GM12878 (cell line): ENCODE results near the gene LRRC3B.

Experiments used
- EP300 ChIP-seq, 2 experiments: fragments of 150-350 bp in 1 of 2; IDR thresholded peaks; 2 replicates each; pipeline ENCODE4 v1.6.1; 2011 to 2012; ENCODE audit warnings: low read depth in 2 of 2, low read length in 2 of 2, borderline replicate concordance in 1 of 2, improper control_type of control experiment in 1 of 2, inconsistent platforms in 1 of 2; ENCODE audit not compliant: control insufficient read depth in 1 of 2
- ESRRA ChIP-seq: IDR thresholded peaks from 2 replicates; pipeline ENCODE4 v1.6.1; 2012; ENCODE audit warnings: mild to moderate bottlenecking, low read length, improper control_type of control experiment
- FOXK2 ChIP-seq: fragments of 450-650 bp; IDR thresholded peaks from 2 replicates; pipeline ENCODE4 v1.6.1; 2017; ENCODE audit warnings: mild to moderate bottlenecking, moderate library complexity
- MYC ChIP-seq: IDR thresholded peaks from 2 replicates; pipeline ENCODE4 v1.6.1; 2011; ENCODE audit warnings: mild to moderate bottlenecking, low read length, moderate library complexity, inconsistent platforms; ENCODE audit not compliant: insufficient read depth, insufficient replicate concordance, insufficient read length, severe bottlenecking
- NFIC ChIP-seq: IDR thresholded peaks from 2 replicates; pipeline ENCODE4 v1.6.1; 2012; ENCODE audit warnings: low read depth, mild to moderate bottlenecking, inconsistent platforms, low read length, moderate library complexity
- NFYB ChIP-seq: IDR thresholded peaks from 2 replicates; pipeline ENCODE4 v1.6.1; 2011; ENCODE audit warnings: low read depth, mild to moderate bottlenecking, low read length, improper control_type of control experiment, moderate library complexity; ENCODE audit not compliant: insufficient read depth
- SIX5 ChIP-seq: IDR thresholded peaks from 2 replicates; pipeline ENCODE4 v1.6.1; 2011; ENCODE audit warnings: mild to moderate bottlenecking, low read depth, low read length, moderate library complexity; ENCODE audit not compliant: severe bottlenecking
- TAF1 ChIP-seq: IDR thresholded peaks from 2 replicates; pipeline ENCODE4 v1.6.1; 2011; ENCODE audit warnings: mild to moderate bottlenecking, low read depth, low read length, borderline replicate concordance
- ZNF274 ChIP-seq: IDR thresholded peaks from one replicate; pipeline ENCODE4 v1.8.0; 2011; ENCODE audit not compliant: insufficient read length, insufficient read depth

DNA sequence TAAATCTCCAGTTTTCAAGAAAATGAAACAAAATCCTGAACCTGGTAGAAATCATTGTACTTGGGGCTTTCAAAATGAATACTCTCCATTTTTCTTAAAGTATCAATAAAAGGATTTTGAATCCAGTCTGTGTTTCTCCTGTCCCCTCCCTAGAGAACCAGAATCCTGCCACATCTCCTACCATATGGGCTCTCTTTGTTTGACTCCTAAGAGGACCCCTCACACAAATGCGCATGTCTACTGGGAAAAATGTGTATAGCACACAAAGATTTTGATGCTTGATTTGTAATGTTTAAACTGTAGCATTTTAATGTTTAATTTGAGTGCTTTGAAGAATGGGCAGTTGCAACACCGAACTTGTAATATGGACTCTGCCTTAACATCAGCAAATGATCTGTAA, 25.9 kb downstream of the LRRC3B start:
- no peak for TF ChIP-seq EP300 (IDR thresholded peaks at IDR 0.05; ENCODE audit: borderline replicate concordance in 1 of 2, control insufficient read depth in 1 of 2, low read depth in 2 of 2, low read length in 2 of 2)
- no peak for TF ChIP-seq ZNF274
- no peak for TF ChIP-seq MYC
- no peak for TF ChIP-seq TAF1
- TF ChIP-seq NFIC: no peak
- no peak for TF ChIP-seq FOXK2
- no peak for TF ChIP-seq ESRRA
- TF ChIP-seq NFYB: no peak
- no peak for TF ChIP-seq SIX5
